ENCODE measurements around the gene PHLDB2.

The PHLDB2 gene

DNA sequence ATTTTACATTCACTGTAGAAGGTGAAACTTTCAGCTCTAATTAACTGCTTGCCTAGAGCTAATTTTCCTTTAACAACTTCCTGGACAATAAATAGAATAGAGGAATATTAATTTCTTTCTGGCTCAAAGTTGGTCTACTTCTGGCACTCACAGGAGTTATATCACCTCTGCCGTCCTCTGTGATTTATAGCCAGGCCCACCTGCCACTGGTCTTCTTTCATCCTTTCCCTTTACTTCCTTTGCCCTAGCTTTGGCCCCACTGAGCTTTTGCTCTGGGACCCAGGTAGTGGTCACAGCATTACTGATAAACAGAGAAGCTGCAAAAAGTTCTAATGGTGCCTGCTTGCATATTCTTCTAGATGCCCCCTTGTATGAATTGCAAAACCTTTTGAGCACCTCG is 70.4 kb downstream of the PHLDB2 start:
- DNase-seq, result no peak

DNA sequence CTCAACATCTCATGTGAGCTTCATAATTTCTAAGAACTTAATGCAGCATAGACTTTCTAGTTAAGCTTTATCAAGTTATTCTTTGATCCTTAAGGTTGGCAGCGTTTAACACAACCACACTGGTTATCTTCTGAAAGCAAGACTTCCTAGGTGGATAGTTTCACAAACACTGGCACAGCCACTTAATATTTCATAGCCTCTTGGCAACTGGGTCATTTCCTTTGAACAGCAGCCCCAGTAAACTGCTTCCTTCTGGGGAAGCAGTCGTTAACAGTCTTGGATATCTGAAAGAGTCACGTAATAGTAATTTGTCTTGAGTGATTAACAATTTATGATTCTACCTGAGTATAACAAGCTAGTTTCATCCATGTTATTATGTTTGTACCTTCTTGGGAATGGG is 73.9 kb downstream of the PHLDB2 start:
- no peak for DNase-seq

DNA sequence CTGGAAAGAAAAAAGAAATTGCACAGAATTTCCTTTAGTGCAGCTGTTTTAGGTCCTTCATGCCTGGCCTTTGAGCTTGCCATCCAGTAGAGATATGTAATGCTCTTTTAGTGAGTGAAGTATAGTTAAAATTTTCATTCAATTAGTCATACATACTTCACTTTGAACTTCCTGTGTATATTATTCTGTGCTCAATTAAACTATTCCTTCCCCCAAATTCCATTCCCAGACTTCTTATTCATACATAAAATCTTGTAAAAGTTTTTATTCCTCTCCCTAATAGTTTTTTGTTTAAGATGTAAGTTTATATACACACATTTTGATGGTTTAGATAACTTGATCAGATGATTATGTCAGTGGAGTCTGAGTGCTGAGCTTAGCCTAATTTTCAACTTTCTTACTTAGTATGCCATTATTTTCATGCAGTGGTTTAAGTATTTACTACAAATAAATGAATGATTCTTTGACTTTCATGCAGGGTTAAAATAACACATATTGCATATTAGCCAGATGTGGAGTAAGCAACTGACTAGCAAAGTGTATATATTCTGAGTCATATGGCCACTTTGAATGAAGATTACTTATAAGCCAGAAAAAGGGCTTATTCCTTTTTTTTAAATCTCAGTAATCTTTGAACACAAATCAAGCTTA is 77.3 kb downstream of the PHLDB2 start:
- DNase-seq, result no peak

DNA sequence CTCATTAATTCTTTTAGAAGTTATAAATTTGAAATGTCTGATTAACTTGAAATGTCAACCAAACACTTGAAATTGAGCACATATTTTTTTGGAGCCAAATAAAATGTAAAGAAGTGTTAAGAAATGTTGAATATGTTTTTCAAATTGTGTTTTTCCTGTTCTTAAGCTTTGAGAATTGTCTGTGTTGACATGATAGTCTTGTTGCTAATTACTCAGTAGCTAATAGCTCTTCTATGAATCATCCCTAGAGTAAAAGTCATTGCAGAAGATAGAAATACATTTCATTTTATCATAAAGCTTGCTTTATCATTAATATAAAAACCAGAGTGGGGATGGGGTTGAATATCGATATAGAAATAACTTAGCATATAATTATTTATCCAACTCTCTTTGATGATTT is 77.9 kb downstream of the PHLDB2 start:
- DNase-seq, result no peak

DNA sequence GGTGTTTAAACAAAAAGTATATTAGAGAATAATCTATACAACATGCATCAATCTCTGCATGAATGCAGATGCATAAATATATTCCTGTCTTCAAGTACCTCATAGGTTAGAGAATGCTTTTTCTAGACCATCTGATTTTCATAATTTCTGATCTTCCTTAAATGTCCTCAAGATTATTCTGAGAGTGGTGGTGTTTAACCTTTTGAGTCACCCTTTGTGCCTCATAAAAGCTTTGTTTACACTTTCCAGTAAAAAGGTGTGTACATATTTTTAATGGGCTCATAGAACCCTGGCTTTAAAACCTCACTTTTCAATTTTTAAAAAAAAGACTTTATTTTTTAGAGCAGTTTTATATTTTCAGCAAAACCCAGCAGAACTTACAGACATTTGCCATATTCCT is 78.8 kb downstream of the PHLDB2 start:
- no peak for DNase-seq

DNA sequence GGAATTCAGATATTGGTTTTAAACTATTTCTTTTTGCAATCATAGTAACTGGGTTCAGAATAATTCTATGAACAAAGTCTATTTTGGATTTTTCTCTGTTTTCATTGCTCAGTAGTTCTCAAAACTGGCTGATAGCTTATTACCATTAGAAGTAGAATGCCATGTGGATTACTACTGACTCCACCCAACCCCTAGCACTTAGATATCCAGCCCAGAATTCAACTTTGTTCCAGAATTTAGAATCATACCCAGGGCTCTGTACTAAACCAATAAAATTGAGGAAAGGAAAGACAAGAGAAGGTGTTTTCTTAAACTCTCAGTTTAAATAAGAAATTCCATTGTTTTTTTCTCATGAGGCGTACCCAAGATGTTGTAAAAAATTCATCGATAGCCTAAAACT is 80.8 kb downstream of the PHLDB2 start:
- no peak for DNase-seq

DNA sequence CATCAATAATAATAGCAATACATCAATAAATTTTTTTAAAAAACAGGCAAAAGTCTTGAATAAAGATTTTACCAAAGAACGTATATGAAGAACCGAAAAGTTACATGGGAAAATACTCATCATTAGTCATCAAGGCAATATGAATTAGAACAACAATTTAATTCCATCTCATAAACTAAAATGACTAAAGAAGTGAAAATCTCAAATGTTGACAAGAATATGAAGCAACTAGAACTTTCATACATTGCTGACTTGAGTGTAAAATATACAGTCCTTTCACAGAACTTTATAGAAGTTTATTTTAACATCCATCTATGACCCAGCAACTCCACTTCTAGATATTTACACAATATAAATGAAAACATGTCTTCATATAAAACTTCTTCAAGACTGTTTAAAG is 84.5 kb downstream of the PHLDB2 start:
- no peak for DNase-seq

DNA sequence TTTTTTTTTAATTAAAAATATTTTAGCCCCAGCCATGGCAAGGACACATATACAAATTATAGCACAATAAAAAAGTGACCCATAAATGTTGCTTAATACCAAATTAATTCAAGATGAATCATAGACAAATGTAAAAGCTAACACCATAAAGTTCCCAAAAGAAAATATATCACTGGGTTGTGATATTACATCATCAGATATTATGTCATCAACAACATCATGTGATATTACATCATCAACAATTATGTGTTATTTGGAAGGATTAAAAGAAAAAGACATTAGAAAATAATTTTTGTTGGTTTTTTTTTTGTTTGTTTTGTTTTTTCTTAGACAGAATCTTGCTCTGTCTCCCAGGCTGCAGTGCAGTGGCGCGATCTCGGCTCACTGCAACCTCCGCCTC is 85.3 kb downstream of the PHLDB2 start:
- no peak for DNase-seq

DNA sequence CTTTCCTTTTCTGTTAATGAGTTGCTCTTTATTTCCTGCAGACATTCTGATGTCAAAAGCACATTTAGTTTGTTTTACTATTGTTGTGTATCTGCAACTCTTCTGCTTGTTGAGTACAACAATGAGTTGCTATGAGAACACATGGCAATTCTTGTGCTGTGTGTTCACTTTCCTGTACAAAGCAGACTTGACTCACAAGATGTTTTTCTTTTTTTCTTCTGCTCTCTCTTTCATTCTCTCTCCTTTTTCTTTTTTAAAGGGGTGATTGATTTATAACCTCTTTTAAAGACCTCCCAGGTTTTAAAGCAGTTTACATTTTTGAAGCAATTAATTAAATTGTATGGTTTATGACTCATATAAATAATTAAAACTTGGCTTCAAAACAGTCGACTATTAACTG is 88.2 kb downstream of the PHLDB2 start:
- DNase-seq, result no peak

DNA sequence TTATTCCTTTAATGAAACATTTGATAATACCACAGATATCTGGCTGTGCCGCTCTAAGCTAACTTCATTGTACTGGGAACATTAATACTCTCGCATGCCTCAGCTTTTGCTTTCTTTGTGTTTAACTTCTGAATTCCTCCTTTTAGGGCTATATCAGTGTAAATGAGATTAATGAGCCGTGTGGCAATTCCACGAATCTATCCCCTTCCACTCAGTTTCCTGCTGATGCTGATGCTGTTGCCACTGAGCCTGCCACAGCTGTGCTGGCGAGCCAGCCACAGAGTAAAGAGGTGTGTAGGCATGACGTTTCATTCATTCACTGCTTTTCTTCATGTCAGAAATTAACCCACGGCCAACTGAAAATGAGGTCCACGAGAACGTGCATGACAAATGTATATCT is 89.7 kb downstream of the PHLDB2 start:
- no peak for DNase-seq

DNA sequence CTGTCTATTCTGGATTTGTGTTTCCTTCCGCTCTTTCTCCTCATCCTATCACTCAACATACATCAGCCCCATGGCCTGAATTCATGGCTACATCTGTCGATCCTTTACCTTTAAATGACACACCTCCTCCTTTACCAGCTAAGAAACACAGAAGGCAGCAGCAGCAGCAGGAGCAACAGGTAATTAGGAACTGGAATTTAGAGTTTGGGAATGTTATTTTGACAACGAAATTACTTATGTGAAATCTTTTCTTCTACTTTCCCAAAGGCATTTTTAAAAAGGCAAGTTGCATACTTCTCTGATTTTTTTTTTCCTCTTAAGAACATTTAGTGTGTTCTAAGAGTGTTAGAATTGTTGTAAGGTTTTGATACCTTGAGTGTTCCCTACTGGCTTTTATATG is 90.6 kb downstream of the PHLDB2 start:
- no peak for DNase-seq

DNA sequence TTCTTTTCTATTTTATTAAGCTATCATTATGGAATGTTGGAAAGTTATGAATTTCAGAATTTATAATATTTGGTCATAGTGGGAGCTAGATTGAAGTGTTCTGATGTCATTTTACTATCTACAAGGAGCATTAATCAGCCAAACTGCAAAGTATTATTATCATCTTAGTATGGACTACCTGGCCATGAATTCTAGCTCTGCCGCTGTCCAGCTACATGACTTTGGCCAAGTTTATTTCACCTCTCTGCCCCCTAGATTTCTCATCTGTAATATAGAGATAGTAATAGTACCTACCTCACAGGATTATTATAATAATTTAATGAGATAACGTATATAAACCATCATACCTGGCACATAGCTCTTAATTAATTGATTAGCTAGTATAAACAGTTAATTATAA is 92.0 kb downstream of the PHLDB2 start:
- DNase-seq, result no peak

DNA sequence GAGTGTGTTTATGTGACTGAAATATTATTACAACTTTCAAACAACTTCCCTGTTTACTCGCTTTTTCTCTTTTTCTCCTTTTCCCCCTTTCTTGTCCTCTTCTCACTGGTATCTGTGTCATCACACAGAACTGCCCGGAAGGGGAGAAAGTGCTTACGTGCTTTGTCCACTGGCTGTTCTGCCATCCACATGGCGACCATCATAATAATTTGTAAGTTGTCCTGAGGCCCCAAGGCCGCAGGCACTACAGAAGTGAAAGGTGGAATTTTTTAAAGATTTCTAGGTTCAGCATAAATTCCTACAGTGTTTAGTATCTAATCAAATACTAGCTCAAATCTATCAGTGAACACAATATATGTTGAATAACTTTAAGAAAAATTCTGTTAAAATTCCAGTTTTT is 93.0 kb downstream of the PHLDB2 start:
- DNase-seq, result no peak

DNA sequence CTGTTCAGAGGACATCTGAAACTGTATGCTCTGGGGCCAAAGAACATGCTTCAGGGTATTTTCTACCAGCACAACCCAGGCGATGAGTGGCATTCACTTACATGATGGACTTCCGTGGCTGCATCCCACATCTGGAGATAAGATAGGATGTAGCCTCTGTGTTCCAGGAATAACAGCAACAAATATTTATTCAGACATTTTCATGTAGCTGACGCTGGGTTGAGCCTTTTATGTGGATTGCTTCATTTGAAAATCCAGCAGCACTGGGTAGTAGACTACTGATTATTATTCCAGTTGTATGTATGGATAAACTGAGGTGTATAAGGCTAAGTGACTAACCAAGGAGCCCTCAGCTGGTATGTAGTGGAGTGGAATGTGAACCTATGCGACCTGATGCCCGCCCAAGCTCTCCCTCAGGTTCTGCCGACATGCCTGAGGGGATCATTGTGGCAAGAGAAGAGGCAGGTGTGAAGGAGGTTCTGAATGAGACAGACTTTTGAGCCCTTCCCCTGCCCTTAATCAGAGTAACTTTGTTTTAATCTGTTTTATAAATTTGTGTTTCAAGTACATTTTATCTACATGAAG is 93.9 kb downstream of the PHLDB2 start:
- no peak for DNase-seq

DNA sequence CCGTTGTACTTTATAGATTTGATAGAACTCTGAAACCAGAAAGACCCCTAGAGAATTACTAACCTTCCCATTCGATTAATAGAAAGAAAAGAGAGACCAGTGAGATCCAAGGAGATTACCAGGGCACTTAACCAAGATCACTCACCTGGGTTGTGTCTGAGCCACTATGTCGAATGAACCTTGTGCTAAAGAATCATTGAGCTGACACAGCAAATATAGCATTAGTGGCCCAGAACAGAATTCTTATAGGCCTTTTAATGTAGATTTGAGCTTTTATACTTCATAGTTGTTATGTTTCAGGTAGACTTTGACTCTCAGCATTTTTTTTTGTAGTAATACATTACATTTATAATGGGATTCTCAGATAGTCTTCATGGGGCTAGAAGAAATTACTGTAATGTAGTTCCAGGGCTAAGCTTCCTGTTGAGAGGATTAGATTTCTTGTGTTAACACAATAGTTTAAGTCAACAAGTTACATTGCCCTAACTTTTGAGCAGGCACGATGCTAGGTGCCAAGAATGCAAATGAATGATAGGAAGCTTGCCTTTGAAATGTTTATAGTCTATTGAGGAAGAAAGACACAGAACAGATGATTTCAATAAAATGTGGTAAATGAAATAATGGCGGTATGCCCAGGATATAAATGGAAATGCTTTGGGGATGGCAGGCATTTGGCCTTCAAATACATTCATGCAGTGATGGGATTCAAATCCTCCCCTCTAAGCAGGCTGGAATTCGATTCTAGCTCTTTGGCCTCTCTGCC is 95.3 kb downstream of the PHLDB2 start:
- no peak for DNase-seq

DNA sequence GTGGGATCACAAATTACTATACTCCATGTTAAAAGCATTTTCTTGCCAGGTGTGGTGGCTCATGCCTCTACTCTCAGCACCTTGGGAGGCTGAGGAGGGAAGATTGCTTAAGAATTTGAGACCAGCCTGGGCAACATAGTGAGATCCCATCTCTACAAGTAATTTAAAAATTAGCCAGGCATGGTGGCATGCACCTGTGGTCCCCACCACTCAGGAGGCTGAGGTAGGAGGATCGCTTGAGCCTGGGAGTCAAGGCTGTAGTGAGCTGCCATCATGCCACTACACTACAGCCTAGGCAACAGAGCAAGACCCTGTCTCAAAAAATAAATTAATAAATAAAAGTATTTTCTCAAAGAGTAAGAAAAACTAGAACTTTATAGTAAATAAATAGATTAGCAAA is 96.8 kb downstream of the PHLDB2 start:
- DNase-seq, result no peak

DNA sequence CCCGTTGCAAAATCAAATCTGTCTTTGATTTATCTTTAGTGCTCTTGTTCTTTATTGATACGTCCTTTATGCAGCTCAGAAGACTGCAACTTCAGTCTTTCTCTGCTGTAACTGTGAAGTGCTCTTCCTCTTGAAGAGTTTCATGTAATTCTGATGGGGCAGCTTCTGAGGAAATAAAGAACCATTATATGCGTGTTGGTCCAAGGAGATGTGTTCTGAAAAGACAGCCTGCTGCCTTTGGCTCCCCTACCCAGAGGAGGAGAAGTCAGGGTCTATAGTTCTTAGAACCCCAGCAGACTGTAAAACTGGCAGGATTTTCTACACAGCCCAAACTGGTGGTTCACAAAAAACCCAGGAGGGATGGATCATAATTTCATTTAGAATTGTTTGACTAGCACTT is 97.4 kb downstream of the PHLDB2 start:
- no peak for DNase-seq

DNA sequence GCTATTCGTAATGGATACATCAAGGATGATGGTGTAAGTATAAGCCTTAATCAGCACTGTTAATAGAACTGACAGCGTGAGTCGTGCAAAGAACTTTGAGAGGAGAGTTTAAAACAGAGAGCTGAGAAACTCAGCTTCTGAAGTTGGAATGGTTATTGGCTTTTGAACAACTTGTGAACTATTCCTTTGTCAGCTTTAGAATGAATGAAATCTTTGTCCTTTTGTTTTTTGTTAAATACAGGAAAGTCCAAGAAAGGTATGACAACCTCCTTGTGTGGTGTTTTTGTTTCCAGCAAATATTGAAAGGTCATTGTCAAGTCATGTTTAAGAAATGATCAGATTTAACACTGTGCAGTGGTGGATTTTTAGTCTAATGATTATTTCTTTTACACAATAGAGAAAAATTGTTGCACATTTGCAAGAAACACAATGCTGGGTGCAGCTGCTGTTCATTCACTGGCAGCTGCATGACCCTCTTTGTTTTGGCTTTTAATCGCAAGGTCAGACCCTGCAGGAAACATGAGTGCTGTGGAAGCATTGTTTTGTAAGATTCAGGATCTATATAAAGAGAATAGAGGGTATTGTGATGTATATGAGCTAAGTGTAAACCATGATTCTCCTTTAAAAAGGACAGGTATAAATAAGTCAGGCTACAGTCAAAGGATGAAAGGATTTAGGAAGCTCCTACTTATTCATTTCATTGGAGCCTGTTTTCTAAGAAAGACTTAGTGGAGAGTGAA is 98.1 kb downstream of the PHLDB2 start:
- DNase-seq, result no peak

DNA sequence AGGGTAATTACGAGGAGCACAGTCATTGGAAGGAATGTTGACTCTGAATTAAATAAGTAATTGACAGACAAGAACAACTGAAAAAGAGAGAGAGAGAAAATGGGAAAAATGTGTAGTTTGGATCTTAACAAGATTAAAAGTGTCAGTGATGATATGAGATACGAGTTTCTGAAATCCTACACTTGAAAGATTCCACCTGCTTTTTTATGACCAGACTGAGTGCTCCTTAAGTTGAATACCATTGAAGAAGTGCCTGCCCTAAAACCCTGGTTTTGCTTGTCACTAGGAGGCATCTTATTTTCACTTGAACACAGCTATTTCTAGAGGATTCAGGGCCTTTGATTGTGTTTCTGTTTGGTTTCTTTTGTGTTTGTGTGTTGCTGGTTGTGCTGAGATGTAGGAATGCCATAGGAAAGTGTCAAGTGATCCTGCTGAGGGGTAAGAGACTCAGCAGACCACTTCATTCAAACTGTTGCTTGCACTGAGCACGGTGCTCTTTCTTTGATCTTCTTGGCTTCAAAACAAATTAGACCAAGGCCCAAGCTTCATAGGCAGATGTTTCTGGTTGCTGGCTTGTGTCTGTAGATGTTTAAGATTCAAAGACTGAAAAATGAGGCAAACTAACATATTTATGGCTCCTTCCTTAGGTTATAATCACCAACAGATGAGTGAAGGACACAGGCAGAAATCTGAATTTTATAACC is 102.5 kb downstream of the PHLDB2 start:
- DNase-seq, result no peak

DNA sequence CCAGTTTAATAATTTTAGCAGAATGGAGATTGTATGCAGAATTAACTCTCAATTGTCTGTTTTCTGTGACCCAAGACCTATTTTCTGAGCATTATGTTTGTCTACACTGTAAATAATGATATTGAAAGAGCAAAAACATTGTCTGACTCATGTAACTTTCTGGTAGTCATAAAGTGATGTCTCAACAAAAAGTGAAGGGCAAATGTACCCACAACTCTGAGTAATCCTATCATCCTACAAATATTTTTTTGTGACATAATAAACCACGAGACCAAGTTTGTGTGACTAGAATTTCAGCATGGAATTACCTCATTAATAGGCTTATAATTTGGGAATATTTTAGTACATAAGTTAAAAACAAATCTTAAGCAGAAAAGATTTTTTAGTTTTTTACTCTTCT is 104.4 kb downstream of the PHLDB2 start:
- DNase-seq, result no peak

DNA sequence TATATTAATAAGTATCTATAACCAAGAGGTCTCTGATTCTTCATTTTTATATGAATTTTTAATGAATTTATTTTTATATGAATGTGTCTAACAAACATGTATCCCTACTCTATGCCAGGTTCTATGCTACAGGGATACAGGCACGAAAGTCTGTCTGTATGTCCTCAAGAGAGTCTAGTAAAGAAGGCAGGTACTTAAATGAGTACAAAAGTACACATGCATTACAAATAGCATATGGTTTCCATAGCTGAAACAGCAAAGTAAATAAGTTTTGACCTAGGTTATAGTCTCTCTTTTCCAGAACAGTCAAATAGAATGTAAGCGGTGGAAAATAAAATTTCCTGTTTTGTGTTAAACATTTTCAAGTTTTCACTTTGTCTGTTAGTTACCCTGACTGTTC is 106.4 kb downstream of the PHLDB2 start:
- no peak for DNase-seq

DNA sequence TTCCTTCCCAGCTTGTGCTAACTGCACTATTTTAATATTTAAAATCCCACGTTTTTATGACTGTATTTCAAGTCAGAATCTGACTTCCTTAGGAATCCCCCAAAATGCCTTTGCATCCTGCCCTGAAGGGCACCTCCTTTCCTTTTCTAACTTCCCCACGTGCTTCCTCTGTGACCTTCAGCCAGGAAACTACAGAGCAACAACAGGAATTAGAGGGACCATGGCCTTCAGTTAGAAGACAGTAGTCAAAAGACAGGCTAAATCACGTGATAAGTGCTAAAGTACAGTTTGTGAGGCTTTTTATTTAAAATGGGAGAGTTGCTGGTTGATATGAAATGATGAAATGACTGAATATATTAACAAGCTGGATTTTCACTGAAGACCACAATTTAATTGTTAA is 108.0 kb downstream of the PHLDB2 start:
- no peak for DNase-seq

DNA sequence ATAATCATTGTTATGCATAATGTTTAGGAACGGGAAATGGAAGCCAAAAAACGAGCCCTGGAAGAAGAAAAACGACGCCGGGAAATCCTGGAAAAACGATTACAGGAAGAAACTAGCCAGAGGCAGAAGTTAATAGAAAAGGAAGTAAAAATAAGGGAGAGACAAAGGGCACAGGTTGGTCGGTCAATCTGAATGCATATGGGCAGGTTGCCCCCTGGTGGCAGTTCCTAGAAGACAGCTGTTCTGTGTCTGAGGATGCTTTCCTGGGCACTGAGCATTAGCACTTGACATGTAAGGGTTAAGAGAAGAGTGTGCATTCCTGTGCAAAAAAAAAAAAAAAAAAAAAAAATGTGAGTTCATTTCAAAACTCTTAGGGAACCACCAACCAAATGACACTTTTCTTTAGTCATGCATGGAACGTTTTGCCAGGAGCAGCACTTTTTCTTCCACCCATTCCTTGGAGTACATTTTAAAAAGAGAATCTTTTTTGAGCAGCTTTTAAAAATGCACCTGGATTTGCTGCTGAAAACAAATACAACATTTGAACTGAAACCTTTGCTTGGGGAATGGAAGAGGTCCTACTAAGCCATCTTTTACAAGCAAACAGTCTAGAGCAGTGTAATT is 108.7 kb downstream of the PHLDB2 start:
- DNase-seq, result peak; percentile 80

Data from CD4-positive, alpha-beta T cell treated with Interleukin-21 for 1 hour (primary cell).